IMR-90 (cell line): ENCODE data around the gene PFKP. TPM values are rescaled to one million over a fixed set of nuclear protein-coding genes. Genes with fewer than 3 reads are reported as not detected.
A peak's percentile ranks its signal among the peaks of the same experiment; 100 is the strongest.

Source experiments
- ATAC-seq: fragments of 200-7000 bp; cut with Tn5 transposase; 2 replicates; pipeline ENCODE4 v1.9.1; 2020; ENCODE audit warnings: low read depth, mild to moderate bottlenecking, moderate library complexity
- BruUV-seq: library from RNA; stranded (reverse); fragments of 400-500 nt; replicated peaks from 2 replicates; lab custom pipeline; 2021; lab: Mats Ljungman, UMichigan
- CTCF ChIA-PET: fragments of 300-600 bp; formaldehyde crosslinking; extraction: SDS; loops from one replicate; lab custom pipeline; 2021; ENCODE audit warnings: antibody characterized with exemption; lab: Yijun Ruan, JAX
- POLR2A ChIA-PET: fragments of 300-600 bp; sonication (Branson Sonifier 250); formaldehyde crosslinking; loops from one replicate; lab custom pipeline; 2022; ENCODE audit warnings: antibody characterized with exemption; ENCODE audit not compliant: unreplicated experiment; lab: Charles Lee
- DNase-seq: peaks from one replicate; pipeline ENCODE4 v3.0.0; 2013
- H2AFZ ChIP-seq: replicated peaks from 2 replicates; pipeline ENCODE3; 2013; ENCODE audit warnings: low read length, mild to moderate bottlenecking; ENCODE audit not compliant: poor library complexity
- H2AK5ac ChIP-seq: 2 replicates; pipeline ENCODE4 v1.6.1; 2013; ENCODE audit warnings: low read depth, low read length, inconsistent platforms
- H2AK9ac ChIP-seq: replicated peaks from 2 replicates; pipeline ENCODE3; 2013; ENCODE audit warnings: mild to moderate bottlenecking, low read depth, low read length, moderate library complexity; ENCODE audit not compliant: poor library complexity
- H2BK120ac ChIP-seq: 2 replicates; pipeline ENCODE4 v1.6.1; 2013; ENCODE audit warnings: low read depth, low read length, inconsistent platforms
- H2BK15ac ChIP-seq: 3 replicates; pipeline ENCODE4 v1.6.1; 2013; ENCODE audit warnings: low read depth, low read length, inconsistent platforms
- H2BK20ac ChIP-seq: 2 replicates; pipeline ENCODE4 v1.6.1; 2013; ENCODE audit warnings: low read depth, mild to moderate bottlenecking, inconsistent platforms, low read length, moderate library complexity
- H2BK5ac ChIP-seq: 2 replicates; pipeline ENCODE4 v1.6.1; 2013; ENCODE audit warnings: mild to moderate bottlenecking, low read depth, low read length, inconsistent platforms; ENCODE audit not compliant: poor library complexity, severe bottlenecking
- H3K14ac ChIP-seq: replicated peaks from 2 replicates; pipeline ENCODE4 v1.6.1; 2013; ENCODE audit warnings: low read depth, low read length, inconsistent platforms
- H3K18ac ChIP-seq: 2 replicates; pipeline ENCODE4 v1.6.1; 2013; ENCODE audit warnings: low read depth, low read length, control low read depth
- H3K23ac ChIP-seq: 2 replicates; pipeline ENCODE4 v1.6.1; 2013; ENCODE audit warnings: low read depth, low read length, inconsistent platforms
- H3K27ac ChIP-seq: 2 replicates; pipeline ENCODE4 v1.5.1; 2013; ENCODE audit warnings: mild to moderate bottlenecking, control low read depth, low read length; ENCODE audit not compliant: insufficient read depth
- H3K27me3 ChIP-seq: 2 replicates; pipeline ENCODE4 v1.6.1; 2013; ENCODE audit warnings: low read length; ENCODE audit not compliant: control insufficient read depth, insufficient read depth
- H3K36me3 ChIP-seq: 2 replicates; pipeline ENCODE4 v1.6.1; 2013; ENCODE audit warnings: low read length, mixed read lengths; ENCODE audit not compliant: control insufficient read depth, insufficient read depth
- H3K4ac ChIP-seq: 2 replicates; pipeline ENCODE4 v1.6.1; 2013; ENCODE audit warnings: low read depth, low read length, inconsistent platforms
- H3K4me1 ChIP-seq: 2 replicates; pipeline ENCODE4 v1.6.1; 2013; ENCODE audit warnings: low read length, mixed read lengths; ENCODE audit not compliant: control insufficient read depth, insufficient read depth
- H3K4me2 ChIP-seq: 2 replicates; pipeline ENCODE4 v1.6.1; 2013; ENCODE audit warnings: low read depth, mild to moderate bottlenecking, control low read depth, low read length, moderate library complexity
- H3K4me3 ChIP-seq: 2 replicates; pipeline ENCODE4 v1.5.1; 2013; ENCODE audit warnings: low read depth, mild to moderate bottlenecking, control low read depth, low read length, moderate library complexity; ENCODE audit not compliant: insufficient read depth
- H3K56ac ChIP-seq: 2 replicates; pipeline ENCODE4 v1.6.1; 2013; ENCODE audit warnings: low read length, inconsistent platforms; ENCODE audit not compliant: insufficient read depth; ENCODE audit errors: extremely low read depth
- H3K79me1 ChIP-seq, 2 experiments: 2 replicates each; pipeline ENCODE4 v1.6.1; 2013; ENCODE audit warnings: low read length in 2 of 2, inconsistent platforms in 1 of 2, low read depth in 1 of 2
- H3K9ac ChIP-seq: 2 replicates; pipeline ENCODE4 v1.6.1; 2013; ENCODE audit warnings: low read depth, low read length, control low read depth
- H3K9me1 ChIP-seq: 2 replicates; pipeline ENCODE4 v1.6.1; 2013; ENCODE audit warnings: low read length, inconsistent platforms; ENCODE audit not compliant: insufficient read depth
- H3K9me3 ChIP-seq: 2 replicates; pipeline ENCODE4 v1.6.1; 2013; ENCODE audit warnings: low read length; ENCODE audit not compliant: control insufficient read depth, insufficient read depth
- H4K20me1 ChIP-seq: 2 replicates; pipeline ENCODE4 v1.6.1; 2013; ENCODE audit warnings: low read length, inconsistent platforms; ENCODE audit not compliant: insufficient read depth
- H4K5ac ChIP-seq: 2 replicates; pipeline ENCODE4 v1.6.1; 2013; ENCODE audit warnings: mild to moderate bottlenecking, low read depth, low read length, control low read depth
- H4K8ac ChIP-seq, 2 experiments: 2 replicates each; pipeline ENCODE4 v1.6.1; 2013; ENCODE audit warnings: low read depth in 2 of 2, low read length in 2 of 2, control low read depth in 1 of 2, inconsistent platforms in 1 of 2
- H4K91ac ChIP-seq: 2 replicates; pipeline ENCODE4 v1.6.1; 2013; ENCODE audit warnings: low read depth, low read length, inconsistent platforms; ENCODE audit not compliant: insufficient read depth
- BHLHE40 ChIP-seq: fragments of 150-350 bp; IDR thresholded peaks from 2 replicates; pipeline ENCODE4 v1.6.1; 2016; ENCODE audit warnings: mild to moderate bottlenecking, low read depth, low read length
- CEBPB ChIP-seq: IDR thresholded peaks from 2 replicates; pipeline ENCODE4 v1.6.1; 2012; ENCODE audit warnings: low read depth, low read length, improper control_type of control experiment
- CHD1 ChIP-seq: IDR thresholded peaks from 2 replicates; pipeline ENCODE4 v1.6.1; 2012; ENCODE audit warnings: low read depth, low read length, improper control_type of control experiment
- CTCF ChIP-seq: conservative IDR thresholded peaks from 2 replicates; pipeline ENCODE4 v1.5.1; 2012; ENCODE audit warnings: mild to moderate bottlenecking, low read depth, low read length, improper control_type of control experiment
- ELK1 ChIP-seq: fragments of 150-350 bp; IDR thresholded peaks from 2 replicates; pipeline ENCODE4 v1.6.1; 2016; ENCODE audit warnings: low read depth, mild to moderate bottlenecking, low read length, moderate library complexity, borderline replicate concordance
- FOS ChIP-seq: fragments of 150-350 bp; IDR thresholded peaks from 2 replicates; pipeline ENCODE4 v1.6.1; 2016; ENCODE audit warnings: low read depth, low read length
- MAFK ChIP-seq: IDR thresholded peaks from 2 replicates; pipeline ENCODE4 v1.6.1; 2012; ENCODE audit warnings: low read depth, low read length, improper control_type of control experiment
- MAZ ChIP-seq: IDR thresholded peaks from 2 replicates; pipeline ENCODE4 v1.6.1; 2012; ENCODE audit warnings: low read depth, mild to moderate bottlenecking, low read length, improper control_type of control experiment, moderate library complexity, borderline replicate concordance
- MXI1 ChIP-seq: IDR thresholded peaks from 2 replicates; pipeline ENCODE4 v1.6.1; 2012; ENCODE audit warnings: low read depth, mild to moderate bottlenecking, low read length, moderate library complexity, borderline replicate concordance
- NFE2L2 ChIP-seq: fragments of 150-350 bp; IDR thresholded peaks from 2 replicates; pipeline ENCODE4 v1.6.1; 2016; ENCODE audit warnings: low read depth, mild to moderate bottlenecking, low read length
- POLR2A ChIP-seq: IDR thresholded peaks from 2 replicates; pipeline ENCODE4 v1.6.1; 2012; ENCODE audit warnings: mild to moderate bottlenecking, low read depth, low read length
- RAD21 ChIP-seq: IDR thresholded peaks from 2 replicates; pipeline ENCODE4 v1.6.1; 2012; ENCODE audit warnings: low read length, improper control_type of control experiment
- RCOR1 ChIP-seq: IDR thresholded peaks from 2 replicates; pipeline ENCODE4 v1.6.1; 2012; ENCODE audit warnings: mild to moderate bottlenecking, low read length, improper control_type of control experiment; ENCODE audit not compliant: insufficient replicate concordance
- RFX5 ChIP-seq: IDR thresholded peaks from 2 replicates; pipeline ENCODE4 v1.8.0; 2012; ENCODE audit warnings: low read depth, mild to moderate bottlenecking, low read length, moderate library complexity
- SMC3 ChIP-seq: fragments of 150-350 bp; IDR thresholded peaks from 2 replicates; pipeline ENCODE4 v1.6.1; 2016; ENCODE audit warnings: low read depth, mild to moderate bottlenecking, antibody characterized with exemption, low read length, moderate library complexity
- USF2 ChIP-seq: fragments of 150-350 bp; IDR thresholded peaks from 2 replicates; pipeline ENCODE4 v1.6.1; 2017; ENCODE audit warnings: mild to moderate bottlenecking, antibody characterized with exemption, low read length, low read depth
- WGBS, 2 experiments: methylation state at CpG; one replicate each; pipeline versions ENCODE4 v1.1.5 to v1.1.7; 2013; ENCODE audit warnings: missing lambda C conversion rate in 2 of 2; ENCODE audit not compliant: insufficient read length in 1 of 2; ENCODE audit errors: extremely low coverage in 2 of 2; 5-methylcytosine and 5-hydroxymethylcytosine counted together
- dilution Hi-C: fragments of 300-500 bp; cut with HindIII; formaldehyde crosslinking; loops from one replicate; pipeline ENCODE4 v1.14.3; 2018; ENCODE audit warnings: low sequenced_read_pairs; ENCODE audit not compliant: unreplicated experiment
- in situ Hi-C: fragments of 300-500 bp; cut with MboI; formaldehyde crosslinking; loops from 3 replicates; pipeline ENCODE4 v1.14.3; 2019; ENCODE audit warnings: low sequenced_read_pairs, inconsistent platforms, mixed read lengths
- intact Hi-C: fragments of 100-400 bp; cut with micrococcal nuclease; formaldehyde crosslinking; loops from 2 replicates; pipeline ENCODE4 v1.10.0; 2022
- polyA plus RNA-seq, 3 experiments: library from polyadenylated mRNA; depleted of rRNA; stranded (reverse); fragments of >200 nt; gene quantifications; 2 replicates each; pipeline ENCODE4 v1.2.3, GENCODE V29; 2012; ENCODE audit warnings: low replicate concordance in 1 of 3
- total RNA-seq: library from RNA; depleted of rRNA; stranded (reverse); fragments of >200 nt; gene quantifications from 2 replicates; pipeline ENCODE4 v1.2.3, GENCODE V29; 2012

PFKP gene
- total and polyA plus RNA-seq, 2 of the 4 experiments (the other 2 are of a cell fraction) = 223 to 294 TPM

- in situ Hi-C loops = no loop called here
- TF ChIP-seq RFX5 = no peak
- TF ChIP-seq FOS = no peak
- TF ChIP-seq MAZ = no peak
- TF ChIP-seq MAFK = no peak
- no peak for TF ChIP-seq NFE2L2
- no peak for TF ChIP-seq RCOR1
- TF ChIP-seq SMC3 = no peak
- no peak for TF ChIP-seq CHD1
- TF ChIP-seq USF2 = no peak
- TF ChIP-seq MXI1 = no peak
- TF ChIP-seq CTCF = no peak
- TF ChIP-seq CEBPB = no peak
- TF ChIP-seq POLR2A = no peak
- no peak for TF ChIP-seq ELK1
- TF ChIP-seq RAD21 = no peak
- no peak for TF ChIP-seq BHLHE40
- no peak for DNase-seq
- H3K27me3 ChIP-seq = no peaks in the 10 kb centered on the region
- WGBS, 2 experiments = 85% methylated on average over 26 of the region's 28 CpGs; no CpG with 5 or more reads in 1 of the 2 experiments
- H3K18ac ChIP-seq = no peak overlapping the region
- H3K9me3 ChIP-seq = no peaks in the 10 kb centered on the region
- no peak overlapping the region for H3K4me3 ChIP-seq
- peak overlapping the region; percentile 24 for H2AK5ac ChIP-seq
- no peak overlapping the region for H3K9ac ChIP-seq
- peaks cover 32% of the 10 kb centered on the region for H3K9me1 ChIP-seq
- dilution Hi-C loops = no loop called here
- H3K23ac ChIP-seq = no peak overlapping the region
- H3K27ac ChIP-seq = no peak overlapping the region
- H2AFZ ChIP-seq = no peak overlapping the region
- H3K79me1 ChIP-seq = peaks cover 42 to 76% of the 10 kb centered on the region in 2 experiments
- peaks cover 19% of the 10 kb centered on the region for H3K4me1 ChIP-seq
- no peak overlapping the region for H2BK15ac ChIP-seq
- peak overlapping the region; percentile 13; the same call in 1 of the 2 replicates for H3K4ac ChIP-seq
- H3K36me3 ChIP-seq = peaks cover 70% of the 10 kb centered on the region
- no peak for ATAC-seq
- H4K20me1 ChIP-seq = peaks cover 22% of the 10 kb centered on the region
- H2BK20ac ChIP-seq = no peak overlapping the region
- no peak overlapping the region for H2BK5ac ChIP-seq
- no peak overlapping the region for H3K14ac ChIP-seq
- no peak overlapping the region; the same call in 1 of the 2 replicates for H2BK120ac ChIP-seq
- ChIA-PET POLR2A (no interaction called here), CTCF (no interaction called here)
- no peak overlapping the region for H3K56ac ChIP-seq
- no peak overlapping the region for H4K5ac ChIP-seq
- no peak overlapping the region for H2AK9ac ChIP-seq
- no TSS peak for BruUV-seq
- no peak overlapping the region for H4K91ac ChIP-seq
- intact Hi-C loops = no loop called here
- no peak overlapping the region for H3K4me2 ChIP-seq
- H4K8ac ChIP-seq = no peak overlapping the region
These were observed 37.0 kb downstream of the PFKP start for GRCh38 chr10:3104251-3104918.
